ENCODE data around the gene CHST4. TPM values are rescaled to one million over a fixed set of nuclear protein-coding genes. Genes with fewer than 3 reads are reported as not detected.

CHST4 gene
- total and polyA plus RNA-seq, 9 of the 15 experiments (the other 6 are each of a cell fraction or from before 2014, with no cell fraction given) = 0.07 TPM; not detected in 8

- TF ChIP-seq, protein P1, sequence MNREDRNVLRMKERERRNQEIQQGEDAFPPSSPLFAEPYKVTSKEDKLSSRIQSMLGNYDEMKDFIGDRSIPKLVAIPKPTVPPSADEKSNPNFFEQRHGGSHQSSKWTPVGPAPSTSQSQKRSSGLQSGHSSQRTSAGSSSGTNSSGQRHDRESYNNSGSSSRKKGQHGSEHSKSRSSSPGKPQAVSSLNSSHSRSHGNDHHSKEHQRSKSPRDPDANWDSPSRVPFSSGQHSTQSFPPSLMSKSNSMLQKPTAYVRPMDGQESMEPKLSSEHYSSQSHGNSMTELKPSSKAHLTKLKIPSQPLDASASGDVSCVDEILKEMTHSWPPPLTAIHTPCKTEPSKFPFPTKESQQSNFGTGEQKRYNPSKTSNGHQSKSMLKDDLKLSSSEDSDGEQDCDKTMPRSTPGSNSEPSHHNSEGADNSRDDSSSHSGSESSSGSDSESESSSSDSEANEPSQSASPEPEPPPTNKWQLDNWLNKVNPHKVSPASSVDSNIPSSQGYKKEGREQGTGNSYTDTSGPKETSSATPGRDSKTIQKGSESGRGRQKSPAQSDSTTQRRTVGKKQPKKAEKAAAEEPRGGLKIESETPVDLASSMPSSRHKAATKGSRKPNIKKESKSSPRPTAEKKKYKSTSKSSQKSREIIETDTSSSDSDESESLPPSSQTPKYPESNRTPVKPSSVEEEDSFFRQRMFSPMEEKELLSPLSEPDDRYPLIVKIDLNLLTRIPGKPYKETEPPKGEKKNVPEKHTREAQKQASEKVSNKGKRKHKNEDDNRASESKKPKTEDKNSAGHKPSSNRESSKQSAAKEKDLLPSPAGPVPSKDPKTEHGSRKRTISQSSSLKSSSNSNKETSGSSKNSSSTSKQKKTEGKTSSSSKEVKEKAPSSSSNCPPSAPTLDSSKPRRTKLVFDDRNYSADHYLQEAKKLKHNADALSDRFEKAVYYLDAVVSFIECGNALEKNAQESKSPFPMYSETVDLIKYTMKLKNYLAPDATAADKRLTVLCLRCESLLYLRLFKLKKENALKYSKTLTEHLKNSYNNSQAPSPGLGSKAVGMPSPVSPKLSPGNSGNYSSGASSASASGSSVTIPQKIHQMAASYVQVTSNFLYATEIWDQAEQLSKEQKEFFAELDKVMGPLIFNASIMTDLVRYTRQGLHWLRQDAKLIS (CRISPR knock-in tag; IDR thresholded peaks at IDR 0.05) = no peak
- TF ChIP-seq SNRNP70 (optimal IDR thresholded peaks at IDR 0.05; ENCODE audit: low read depth, low read length) (no peak), SMARCC2 (IDR thresholded peaks at IDR 0.05; ENCODE audit: low read depth) (no peak), CCAR2 (IDR thresholded peaks at IDR 0.05; ENCODE audit: low read depth, low read length) (no peak), ZFP91 (CRISPR knock-in tag; IDR thresholded peaks at IDR 0.05) (no peak), NEUROD1 (IDR thresholded peaks at IDR 0.05; ENCODE audit: borderline replicate concordance, low read depth, low read length, partially characterized antibody) (no peak), VEZF1 (CRISPR knock-in tag; IDR thresholded peaks at IDR 0.05) (no peak), ERF (CRISPR knock-in tag; IDR thresholded peaks at IDR 0.05) (no peak), SREBF2 (CRISPR knock-in tag; IDR thresholded peaks at IDR 0.05) (no peak), SIX5 (IDR thresholded peaks at IDR 0.05; ENCODE audit: borderline replicate concordance in 1 of 2, insufficient read depth in 1 of 2, low read depth in 1 of 2, low read length in 2 of 2) (no peak), L3MBTL2 (IDR thresholded peaks at IDR 0.05) (no peak), ZNF384 (IDR thresholded peaks at IDR 0.05; ENCODE audit: low read depth, low read length) (no peak), HNRNPLL (IDR thresholded peaks at IDR 0.05; ENCODE audit: low read depth, low read length, poor library complexity, severe bottlenecking) (no peak), PCBP1 (IDR thresholded peaks at IDR 0.05; ENCODE audit: low read depth, low read length, poor library complexity, severe bottlenecking) (no peak), ZFP36 (IDR thresholded peaks at IDR 0.05; ENCODE audit: low read depth, low read length, partially characterized antibody) (no peak), TCF7L2 (IDR thresholded peaks at IDR 0.05; ENCODE audit: low read depth, low read length) (no peak)
- TF ChIP-seq, protein P2, sequence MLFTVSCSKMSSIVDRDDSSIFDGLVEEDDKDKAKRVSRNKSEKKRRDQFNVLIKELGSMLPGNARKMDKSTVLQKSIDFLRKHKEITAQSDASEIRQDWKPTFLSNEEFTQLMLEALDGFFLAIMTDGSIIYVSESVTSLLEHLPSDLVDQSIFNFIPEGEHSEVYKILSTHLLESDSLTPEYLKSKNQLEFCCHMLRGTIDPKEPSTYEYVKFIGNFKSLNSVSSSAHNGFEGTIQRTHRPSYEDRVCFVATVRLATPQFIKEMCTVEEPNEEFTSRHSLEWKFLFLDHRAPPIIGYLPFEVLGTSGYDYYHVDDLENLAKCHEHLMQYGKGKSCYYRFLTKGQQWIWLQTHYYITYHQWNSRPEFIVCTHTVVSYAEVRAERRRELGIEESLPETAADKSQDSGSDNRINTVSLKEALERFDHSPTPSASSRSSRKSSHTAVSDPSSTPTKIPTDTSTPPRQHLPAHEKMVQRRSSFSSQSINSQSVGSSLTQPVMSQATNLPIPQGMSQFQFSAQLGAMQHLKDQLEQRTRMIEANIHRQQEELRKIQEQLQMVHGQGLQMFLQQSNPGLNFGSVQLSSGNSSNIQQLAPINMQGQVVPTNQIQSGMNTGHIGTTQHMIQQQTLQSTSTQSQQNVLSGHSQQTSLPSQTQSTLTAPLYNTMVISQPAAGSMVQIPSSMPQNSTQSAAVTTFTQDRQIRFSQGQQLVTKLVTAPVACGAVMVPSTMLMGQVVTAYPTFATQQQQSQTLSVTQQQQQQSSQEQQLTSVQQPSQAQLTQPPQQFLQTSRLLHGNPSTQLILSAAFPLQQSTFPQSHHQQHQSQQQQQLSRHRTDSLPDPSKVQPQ (CRISPR knock-in tag; IDR thresholded peaks at IDR 0.05; ENCODE audit: borderline replicate concordance) = no peak
Measured at GRCh38 chr16:71479420-71479819, 46.8 kb upstream of the CHST4 start (continued).

Data from K562 (cell line).